Glomerular endothelial cell (primary cell): ENCODE results near the gene ZNRF2. TPM values are rescaled to one million over a fixed set of nuclear protein-coding genes. Genes with fewer than 3 reads are reported as not detected.

Source experiments
- DNase-seq: peaks from one replicate; pipeline ENCODE4 v3.0.0-alpha.2; 2011; ENCODE audit warnings: low read depth, low spot score; ENCODE audit errors: extremely low read depth
- total RNA-seq: library from RNA; depleted of rRNA; stranded (reverse); fragments of >200 nt; gene quantifications from 2 replicates; pipeline ENCODE4 v1.2.3, GENCODE V29; 2015

ZNRF2 gene
- total RNA-seq, 1 donor from 2014 or later: 6.6 TPM

DNA sequence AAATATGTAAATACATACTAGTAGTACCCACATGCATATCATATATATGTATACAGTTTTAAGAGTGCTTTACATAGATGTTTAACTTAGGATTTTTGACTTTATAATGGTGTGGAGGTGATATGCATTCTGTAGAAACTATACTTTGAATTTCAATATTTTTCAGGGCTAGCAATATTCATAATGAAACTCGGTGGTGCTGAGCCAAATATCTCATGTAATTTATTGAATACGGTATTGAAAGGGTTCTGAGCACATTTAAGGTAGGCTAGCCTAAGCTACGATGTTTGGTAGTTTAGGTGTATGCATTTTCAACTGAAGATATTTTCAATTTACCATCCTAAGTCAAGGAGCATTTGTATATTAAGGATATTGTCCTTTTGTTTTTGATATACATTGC lies 36.0 kb downstream of the ZNRF2 start:
- DNase-seq: no peak

DNA sequence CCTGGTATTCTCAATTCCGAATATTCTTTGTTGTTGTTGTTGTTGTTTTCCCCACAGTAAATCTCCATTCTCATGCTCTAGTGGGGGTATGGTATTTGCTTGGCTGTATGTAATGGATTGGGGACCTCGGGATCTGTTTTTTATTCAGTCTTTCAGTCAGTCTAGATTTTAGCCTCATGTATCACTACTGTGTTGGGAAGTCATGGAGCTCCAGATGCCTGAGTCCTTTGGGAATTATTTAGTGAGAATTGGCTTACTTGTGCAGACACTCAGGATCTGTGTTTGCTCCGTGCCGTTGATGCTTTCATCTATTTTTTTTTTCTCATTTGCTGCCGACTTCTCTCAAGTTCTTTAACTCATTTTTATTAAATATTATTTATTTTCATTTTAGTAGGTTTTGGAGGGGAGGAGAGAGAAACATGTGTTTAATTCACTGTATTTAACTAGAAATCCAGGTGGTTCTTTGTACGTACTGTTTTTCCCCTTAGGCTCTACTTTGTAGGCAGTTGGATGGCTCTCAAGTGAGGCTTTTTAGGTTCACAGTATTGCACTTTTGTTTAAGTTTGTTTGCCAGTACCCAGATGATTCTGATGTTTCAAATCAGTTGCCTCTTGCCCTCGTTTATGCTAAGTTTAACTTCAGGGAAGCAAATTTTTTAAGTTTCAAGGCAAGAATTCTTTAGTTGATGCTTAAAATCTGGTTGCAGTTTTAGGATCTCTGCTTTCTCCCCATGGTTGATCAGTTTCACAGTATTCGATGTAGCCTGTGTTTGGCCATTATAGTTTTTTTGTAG lies 36.9 kb downstream of the ZNRF2 start:
- no peak for DNase-seq

- DNase-seq: no peak
Observed at GRCh38 chr7:30321882-30322192, 37.4 kb downstream of the ZNRF2 start.

- DNase-seq: no peak
Observed at GRCh38 chr7:30322271-30323005, 38.0 kb downstream of the ZNRF2 start.

DNA sequence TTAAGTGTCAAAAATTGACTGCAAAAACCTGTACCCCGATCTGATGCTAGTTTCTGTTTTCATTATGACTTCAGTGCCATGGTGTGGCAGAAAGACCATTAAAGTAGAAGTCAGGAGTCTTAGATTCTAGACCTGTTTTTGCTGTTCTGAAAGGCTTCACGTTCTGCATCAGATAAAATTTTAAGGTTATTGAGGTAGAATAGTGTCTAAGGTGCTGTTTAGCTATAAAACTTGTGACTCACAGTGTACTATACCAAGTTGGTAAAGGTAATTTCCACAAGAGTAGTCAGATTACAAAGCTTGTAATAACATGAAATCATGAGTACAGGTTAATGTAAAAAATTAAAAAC lies 38.6 kb downstream of the ZNRF2 start:
- DNase-seq: no peak

GRCh38 chr7:30327813-30328212 lies 43.4 kb downstream of the ZNRF2 start:
- DNase-seq: no peak

DNA sequence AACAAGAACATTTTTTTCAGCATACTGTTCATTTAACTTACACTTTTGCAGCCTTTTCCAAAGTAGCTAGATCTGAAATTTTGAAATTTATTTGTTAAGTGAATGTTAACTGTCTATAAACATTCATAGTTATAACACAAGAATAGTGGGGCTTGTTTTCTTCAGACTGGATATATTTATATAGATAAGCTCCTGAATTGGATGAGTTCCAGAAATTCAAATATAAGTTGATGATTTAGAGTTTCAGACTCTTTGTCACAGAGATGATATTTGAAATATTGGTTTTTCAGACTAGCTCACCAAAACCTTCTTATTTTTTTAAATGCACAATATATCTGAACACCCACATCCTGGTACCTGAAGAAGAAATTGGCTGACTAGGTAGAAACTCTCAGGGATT lies 44.0 kb downstream of the ZNRF2 start:
- DNase-seq: no peak

DNA sequence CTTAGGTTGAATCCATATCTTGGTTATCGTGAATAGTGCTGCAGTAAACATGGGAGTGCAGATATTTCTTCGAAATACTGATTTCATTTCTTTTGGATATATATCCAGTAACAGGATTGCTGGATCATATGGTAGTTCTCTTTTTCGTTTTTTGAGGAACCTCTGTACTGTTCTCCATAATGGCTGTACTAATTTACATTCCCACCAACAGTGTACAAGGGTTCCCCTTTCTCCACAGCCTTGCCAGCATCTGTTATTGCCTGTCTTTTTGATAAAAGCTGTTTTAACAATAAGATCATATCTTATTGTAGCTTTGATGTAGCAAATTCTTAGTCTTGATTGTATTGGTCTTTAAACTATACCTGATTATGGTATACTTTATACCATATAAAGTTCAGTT lies 45.3 kb downstream of the ZNRF2 start:
- DNase-seq: no peak

- DNase-seq: no peak
Observed at GRCh38 chr7:30330134-30331111, 46.0 kb downstream of the ZNRF2 start.

DNA sequence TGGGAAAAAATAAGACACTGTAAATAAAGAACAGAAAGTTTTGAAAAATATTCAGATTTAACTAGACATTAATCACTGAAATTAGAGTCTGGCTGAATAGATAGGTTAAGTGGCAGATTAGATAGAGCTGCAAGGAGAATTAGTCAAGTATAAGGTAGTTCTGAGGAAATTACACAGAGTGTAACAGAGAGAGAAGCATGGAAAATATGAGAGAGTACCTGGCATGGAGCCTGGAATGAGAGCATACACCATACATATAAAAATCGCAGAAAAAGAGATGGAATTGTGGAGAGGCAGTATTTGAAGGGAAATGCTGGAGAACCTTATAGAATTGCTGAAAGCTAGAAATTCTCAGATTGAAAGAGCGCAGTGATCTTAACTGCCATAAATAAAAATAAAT lies 46.9 kb downstream of the ZNRF2 start:
- DNase-seq: no peak

DNA sequence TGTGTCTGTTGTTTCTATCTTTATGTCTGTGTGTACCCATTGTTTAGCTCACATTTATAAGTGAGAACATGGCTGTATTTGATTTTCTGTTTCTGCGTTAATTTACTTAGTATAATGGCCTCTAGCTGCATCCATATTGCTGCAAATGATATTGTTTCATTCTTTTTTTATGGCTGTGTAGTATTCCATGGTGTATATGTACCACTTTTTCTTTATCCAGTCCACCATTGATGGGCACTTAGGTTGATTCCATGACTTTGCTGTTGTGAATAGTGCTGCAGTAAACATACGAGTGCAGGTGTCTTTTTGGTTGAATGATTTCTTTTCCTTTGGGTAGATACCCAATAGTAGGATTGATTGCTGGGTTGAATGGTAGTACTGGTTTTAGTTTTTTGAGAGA lies 48.2 kb downstream of the ZNRF2 start:
- no peak for DNase-seq

DNA sequence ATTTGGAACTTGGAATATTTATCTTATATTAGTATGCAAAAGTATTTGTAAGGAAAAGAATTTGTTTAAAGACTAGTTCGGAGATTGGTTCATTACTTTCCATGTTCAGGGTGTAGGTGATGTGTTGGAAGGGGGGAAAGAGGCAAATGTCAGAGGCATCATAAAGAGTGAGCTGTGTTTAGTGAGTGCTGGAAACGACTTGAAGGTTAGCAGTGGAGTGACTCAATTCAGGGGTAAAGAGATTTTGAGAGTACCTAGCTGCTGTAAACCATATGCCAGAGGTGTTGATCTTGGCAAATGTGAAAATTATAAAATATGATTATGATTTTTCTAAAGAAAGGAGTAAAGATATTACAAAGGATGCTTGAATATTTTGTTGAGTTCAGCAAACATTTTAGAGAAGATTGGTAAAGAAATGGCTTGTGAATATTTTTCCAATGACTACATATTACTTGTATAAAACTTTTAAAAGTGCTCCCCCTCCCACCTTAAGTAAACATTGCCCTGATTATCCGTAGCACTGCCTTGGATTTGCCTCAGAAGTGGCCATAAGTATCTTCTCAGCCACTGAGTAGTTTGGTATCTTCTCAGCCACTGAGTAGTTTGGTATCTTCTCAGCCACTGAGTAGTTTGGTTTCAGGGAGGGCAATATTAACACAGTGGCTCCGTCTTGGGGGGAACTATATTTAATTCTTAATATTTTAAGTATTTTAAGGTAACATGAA lies 51.5 kb downstream of the ZNRF2 start:
- no peak for DNase-seq

GRCh38 chr7:30344513-30344912 lies 60.1 kb downstream of the ZNRF2 start:
- no peak for DNase-seq

- no peak for DNase-seq
Observed at GRCh38 chr7:30347226-30348082, 63.1 kb downstream of the ZNRF2 start.

- peak; percentile 51 for DNase-seq
Observed at GRCh38 chr7:30348083-30348560, 63.7 kb downstream of the ZNRF2 start.

DNA sequence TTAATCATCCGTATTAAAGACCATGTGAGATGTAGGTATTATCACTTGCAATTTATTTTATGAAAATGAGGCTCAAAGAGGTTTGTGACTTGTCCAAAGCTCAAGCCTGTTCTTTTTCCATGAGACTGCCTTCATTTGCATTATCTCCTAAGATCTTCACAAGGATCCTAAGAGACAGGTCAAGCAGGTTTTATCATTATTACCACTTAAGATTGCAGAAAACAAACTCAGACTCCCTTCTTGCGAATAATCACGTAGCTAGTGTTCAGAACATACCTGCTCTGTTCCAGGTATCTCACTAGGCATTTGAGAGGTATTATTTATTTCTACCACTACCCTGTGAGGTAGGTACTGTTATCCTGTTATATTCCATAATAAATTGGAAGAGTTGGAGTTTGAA lies 64.8 kb downstream of the ZNRF2 start:
- no peak for DNase-seq

GRCh38 chr7:30349816-30350215 lies 65.4 kb downstream of the ZNRF2 start:
- no peak for DNase-seq

DNA sequence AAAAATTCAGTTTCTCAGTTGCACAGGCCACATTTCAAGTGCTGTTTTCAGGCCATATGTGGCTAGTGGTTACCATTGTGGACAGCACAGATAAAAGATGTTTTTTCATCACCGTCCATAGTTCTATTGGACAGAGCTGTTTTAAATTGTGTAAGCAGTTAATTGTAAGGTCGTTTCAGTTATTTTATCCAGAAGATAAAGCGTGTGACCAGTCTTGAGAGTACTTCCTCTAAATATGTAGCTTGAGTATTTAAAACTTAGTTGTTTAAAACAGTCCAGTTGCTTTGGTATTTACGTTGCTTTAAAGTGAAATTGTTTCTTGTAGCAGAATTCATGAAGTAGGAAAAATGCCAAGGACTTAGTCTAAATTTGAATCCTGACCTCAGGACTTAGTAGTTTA lies 66.9 kb downstream of the ZNRF2 start:
- no peak for DNase-seq

DNA sequence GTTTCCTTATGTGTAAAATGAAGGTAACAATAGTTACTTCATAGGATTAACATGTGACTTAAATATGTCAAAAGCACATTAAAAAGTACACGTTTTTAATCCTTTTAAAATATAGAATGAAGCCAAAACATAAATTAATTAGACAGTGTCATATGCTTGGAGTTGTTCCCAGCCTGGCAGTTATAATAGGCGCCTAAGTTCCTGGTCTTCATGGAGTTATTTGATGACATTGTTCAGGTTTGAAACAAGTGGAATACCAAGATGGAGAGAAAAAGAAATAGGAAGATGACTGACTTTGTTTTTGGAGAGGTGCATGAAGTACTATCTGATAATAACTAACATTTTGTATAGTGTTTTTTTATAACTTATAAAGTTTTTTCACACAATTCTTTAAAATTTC lies 67.3 kb downstream of the ZNRF2 start:
- no peak for DNase-seq

DNA sequence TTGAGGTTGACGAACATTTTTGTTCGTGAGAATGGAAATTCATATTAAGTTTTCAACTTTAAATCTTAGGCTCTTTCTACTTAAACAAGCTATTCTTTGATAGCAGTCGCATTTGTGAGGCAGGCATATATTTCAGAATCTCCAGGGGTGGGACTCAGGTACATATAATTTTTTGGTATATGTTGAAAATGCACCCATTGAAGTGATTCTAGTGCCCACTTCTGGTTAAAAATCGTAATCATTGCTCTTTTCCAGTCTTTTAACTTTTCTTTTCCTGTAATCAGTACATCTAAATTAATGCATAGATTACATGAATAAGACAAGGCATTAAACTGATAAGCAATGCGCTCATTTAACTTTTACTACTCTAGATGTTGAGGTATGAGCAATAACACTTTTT lies 67.8 kb downstream of the ZNRF2 start:
- no peak for DNase-seq
